GM12872 (cell line): Measurements from ENCODE around the gene KRT71.

ENCODE experiments used
- CTCF ChIP-seq: IDR thresholded peaks from 3 replicates; pipeline ENCODE4 v1.5.1; 2011; ENCODE audit warnings: low read depth, mild to moderate bottlenecking, low read length, moderate library complexity; ENCODE audit not compliant: insufficient read depth

Gene KRT71

GRCh38 chr12:52561880-52562449 is 9.0 kb upstream of the KRT71 start:
- peak; percentile 42 for TF ChIP-seq CTCF

GRCh38 chr12:52559979-52560378 is 7.0 kb upstream of the KRT71 start:
- TF ChIP-seq CTCF = no peak

GRCh38 chr12:52558781-52559445 is 6.0 kb upstream of the KRT71 start:
- no peak for TF ChIP-seq CTCF

- TF ChIP-seq CTCF = no peak
Observed at GRCh38 chr12:52557476-52557875, 4.5 kb upstream of the KRT71 start.

GRCh38 chr12:52555577-52555976 is 2.6 kb upstream of the KRT71 start:
- no peak for TF ChIP-seq CTCF

GRCh38 chr12:52552055-52552454 is 890 bp downstream of the KRT71 start:
- TF ChIP-seq CTCF = no peak

GRCh38 chr12:52551216-52551865 is 1.6 kb downstream of the KRT71 start:
- no peak for TF ChIP-seq CTCF
